ENCODE data around the gene PIK3C3. TPM values are rescaled to one million over a fixed set of nuclear protein-coding genes. Genes with fewer than 3 reads are reported as not detected.
"Not testable (repeated sequence)": the region's sequence is repeated elsewhere in the genome, so short reads cannot be mapped to it uniquely, and the experiment has no call there.

Gene PIK3C3
- total RNA-seq, 1 experiment from 2014 or later: 50.8 TPM

DNA sequence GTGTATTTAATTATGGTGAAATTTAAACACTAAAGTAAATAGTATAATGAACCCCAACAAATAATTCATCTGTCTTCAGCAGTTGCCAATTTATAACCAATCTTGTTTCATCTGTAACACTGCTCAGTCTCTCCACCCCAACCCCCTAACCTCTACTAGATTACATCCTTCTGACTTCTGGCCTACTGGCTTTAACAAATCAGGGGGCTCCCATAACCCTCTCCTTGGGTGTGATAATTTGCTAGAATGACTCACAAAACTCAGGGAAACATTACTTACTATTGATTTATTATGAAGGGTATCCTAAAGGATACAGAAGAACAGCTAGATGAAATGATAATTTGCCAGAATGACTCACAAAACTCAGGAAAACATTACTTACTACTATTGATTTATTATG lies 50.7 kb downstream of the PIK3C3 start:
- CTCF ChIA-PET: no interaction called here
- BruUV-seq (replicated peaks): no TSS peak
- H3K4me1 ChIP-seq (ENCODE audit: insufficient read depth, low read length, poor library complexity, severe bottlenecking): no peaks in the 10 kb centered on the region

DNA sequence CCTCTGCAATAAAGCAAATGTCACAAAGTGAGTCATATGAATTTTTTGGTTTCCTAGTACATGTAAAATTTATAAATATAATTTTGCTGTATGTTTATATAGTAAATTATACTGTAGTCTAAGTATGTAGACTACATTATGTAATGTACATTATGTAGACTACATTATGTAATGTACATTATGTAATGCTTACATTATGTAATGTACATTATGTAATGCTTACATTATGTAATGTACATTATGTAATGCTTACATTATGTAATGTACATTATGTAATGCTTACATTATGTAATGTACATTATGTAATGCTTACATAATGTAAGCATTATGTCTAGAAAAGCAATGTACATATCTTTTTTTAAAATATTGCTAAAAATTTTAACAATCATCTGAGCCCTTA lies 54.4 kb downstream of the PIK3C3 start:
- DNase-seq (ENCODE audit: low spot score); CTCF ChIA-PET; H3K27me3 ChIP-seq (replicated peaks; ENCODE audit: insufficient read depth, low read depth, low read length, poor library complexity); BruUV-seq (replicated peaks); intact Hi-C loops (cut with micrococcal nuclease; ENCODE audit: unreplicated experiment); H3K36me3 ChIP-seq (ENCODE audit: insufficient read depth, low read length, poor library complexity, severe bottlenecking); H3K27ac ChIP-seq (ENCODE audit: low read depth, low read length, poor library complexity, severe bottlenecking); POLR2A ChIA-PET (ENCODE audit: low non-redundant PET); H3K4me3 ChIP-seq (ENCODE audit: low read depth, low read length, poor library complexity, severe bottlenecking); H3K9me3 ChIP-seq (ENCODE audit: low read depth, low read length, poor library complexity, severe bottlenecking); H3K4me1 ChIP-seq (ENCODE audit: insufficient read depth, low read length, poor library complexity, severe bottlenecking): not testable (repeated sequence)

More for the DNA sequence above, 50.7 kb downstream of the PIK3C3 start:
- Histone ChIP-seq H3K4me3 (ENCODE audit: low read depth, low read length, poor library complexity, severe bottlenecking) (no peak overlapping the region), H3K36me3 (ENCODE audit: insufficient read depth, low read length, poor library complexity, severe bottlenecking) (no peaks in the 10 kb centered on the region), H3K27me3 (replicated peaks; ENCODE audit: insufficient read depth, low read depth, low read length, poor library complexity) (no peaks in the 10 kb centered on the region), H3K9me3 (ENCODE audit: low read depth, low read length, poor library complexity, severe bottlenecking) (no peaks in the 10 kb centered on the region), H3K27ac (ENCODE audit: low read depth, low read length, poor library complexity, severe bottlenecking) (no peak overlapping the region)
- no peak for DNase-seq (ENCODE audit: low spot score)
- POLR2A ChIA-PET (ENCODE audit: low non-redundant PET): no interaction called here
- intact Hi-C loops (cut with micrococcal nuclease; ENCODE audit: unreplicated experiment): no loop called here
- no peak for TF ChIP-seq EZH2 (IDR thresholded peaks at IDR 0.05; ENCODE audit: borderline replicate concordance, low read depth, low read length, poor library complexity, severe bottlenecking)
- TF ChIP-seq, protein P1, sequence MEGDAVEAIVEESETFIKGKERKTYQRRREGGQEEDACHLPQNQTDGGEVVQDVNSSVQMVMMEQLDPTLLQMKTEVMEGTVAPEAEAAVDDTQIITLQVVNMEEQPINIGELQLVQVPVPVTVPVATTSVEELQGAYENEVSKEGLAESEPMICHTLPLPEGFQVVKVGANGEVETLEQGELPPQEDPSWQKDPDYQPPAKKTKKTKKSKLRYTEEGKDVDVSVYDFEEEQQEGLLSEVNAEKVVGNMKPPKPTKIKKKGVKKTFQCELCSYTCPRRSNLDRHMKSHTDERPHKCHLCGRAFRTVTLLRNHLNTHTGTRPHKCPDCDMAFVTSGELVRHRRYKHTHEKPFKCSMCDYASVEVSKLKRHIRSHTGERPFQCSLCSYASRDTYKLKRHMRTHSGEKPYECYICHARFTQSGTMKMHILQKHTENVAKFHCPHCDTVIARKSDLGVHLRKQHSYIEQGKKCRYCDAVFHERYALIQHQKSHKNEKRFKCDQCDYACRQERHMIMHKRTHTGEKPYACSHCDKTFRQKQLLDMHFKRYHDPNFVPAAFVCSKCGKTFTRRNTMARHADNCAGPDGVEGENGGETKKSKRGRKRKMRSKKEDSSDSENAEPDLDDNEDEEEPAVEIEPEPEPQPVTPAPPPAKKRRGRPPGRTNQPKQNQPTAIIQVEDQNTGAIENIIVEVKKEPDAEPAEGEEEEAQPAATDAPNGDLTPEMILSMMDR (conservative IDR thresholded peaks at IDR 0.05; ENCODE audit: low read depth, low read length): no peak

- no peak overlapping the region for H3K27ac ChIP-seq (ENCODE audit: low read depth, low read length, poor library complexity, severe bottlenecking)
- H3K4me1 ChIP-seq (ENCODE audit: insufficient read depth, low read length, poor library complexity, severe bottlenecking): no peaks in the 10 kb centered on the region
- H3K27me3 ChIP-seq (replicated peaks; ENCODE audit: insufficient read depth, low read depth, low read length, poor library complexity): no peaks in the 10 kb centered on the region
- POLR2A ChIA-PET (ENCODE audit: low non-redundant PET): no interaction called here
- no peak for DNase-seq (ENCODE audit: low spot score)
- BruUV-seq (replicated peaks): no TSS peak
- no peaks in the 10 kb centered on the region for H3K9me3 ChIP-seq (ENCODE audit: low read depth, low read length, poor library complexity, severe bottlenecking)
- CTCF ChIA-PET: no interaction called here
- TF ChIP-seq EZH2 (IDR thresholded peaks at IDR 0.05; ENCODE audit: borderline replicate concordance, low read depth, low read length, poor library complexity, severe bottlenecking): no peak
- TF ChIP-seq, protein P1 (conservative IDR thresholded peaks at IDR 0.05; ENCODE audit: low read depth, low read length): no peak
- H3K4me3 ChIP-seq (ENCODE audit: low read depth, low read length, poor library complexity, severe bottlenecking): no peak overlapping the region
- intact Hi-C loops (cut with micrococcal nuclease; ENCODE audit: unreplicated experiment): no loop called here
- H3K36me3 ChIP-seq (ENCODE audit: insufficient read depth, low read length, poor library complexity, severe bottlenecking): peaks cover 8% of the 10 kb centered on the region
Measured at GRCh38 chr18:42011053-42011452, 56.0 kb downstream of the PIK3C3 start.

DNA sequence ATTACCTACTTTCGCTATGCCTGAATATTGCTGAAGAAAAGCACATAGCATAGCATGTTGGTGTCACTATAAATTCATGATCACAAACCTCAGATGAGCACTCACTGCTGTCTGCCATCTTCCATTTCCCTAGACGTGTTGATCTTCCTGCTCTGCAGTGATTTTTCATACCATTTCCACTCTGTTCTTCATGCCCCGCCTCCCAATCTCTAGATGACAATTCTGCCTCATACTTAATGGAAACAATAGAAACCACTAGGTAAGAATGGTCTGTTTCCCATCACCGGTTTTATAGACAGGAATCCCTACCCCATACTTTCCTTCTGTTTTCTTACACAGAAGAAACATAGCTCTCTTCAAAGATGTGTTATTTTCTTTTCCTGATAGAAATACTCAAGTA lies 63.8 kb downstream of the PIK3C3 start:
- no peak for DNase-seq (ENCODE audit: low spot score)
- intact Hi-C loops (cut with micrococcal nuclease; ENCODE audit: unreplicated experiment): no loop called here
- TF ChIP-seq, protein P1 (conservative IDR thresholded peaks at IDR 0.05; ENCODE audit: low read depth, low read length): no peak
- no peak for TF ChIP-seq EZH2 (IDR thresholded peaks at IDR 0.05; ENCODE audit: borderline replicate concordance, low read depth, low read length, poor library complexity, severe bottlenecking)
- no peak overlapping the region for H3K27ac ChIP-seq (ENCODE audit: low read depth, low read length, poor library complexity, severe bottlenecking)
- H3K9me3 ChIP-seq (ENCODE audit: low read depth, low read length, poor library complexity, severe bottlenecking): no peaks in the 10 kb centered on the region
- H3K4me3 ChIP-seq (ENCODE audit: low read depth, low read length, poor library complexity, severe bottlenecking): no peak overlapping the region
- ChIA-PET CTCF (no interaction called here), POLR2A (ENCODE audit: low non-redundant PET) (no interaction called here)
- H3K36me3 ChIP-seq (ENCODE audit: insufficient read depth, low read length, poor library complexity, severe bottlenecking): peaks cover 15% of the 10 kb centered on the region
- H3K4me1 ChIP-seq (ENCODE audit: insufficient read depth, low read length, poor library complexity, severe bottlenecking): peaks cover 26% of the 10 kb centered on the region
- BruUV-seq (replicated peaks): no TSS peak
- no peaks in the 10 kb centered on the region for H3K27me3 ChIP-seq (replicated peaks; ENCODE audit: insufficient read depth, low read depth, low read length, poor library complexity)

Measured in A673 (cell line).